Fibroblast of lung (primary cell): ENCODE measurements around the gene ATP6V0B. TPM values are rescaled to one million over a fixed set of nuclear protein-coding genes. Genes with fewer than 3 reads are reported as not detected.

Experiments used
- DNase-seq, 2 donors: peaks; one replicate each; pipeline versions ENCODE4 v3.0.0 to v3.0.0-alpha.2; 2010; ENCODE audit warnings: low read depth in 2 of 2
- H2AFZ ChIP-seq: 2 replicates; pipeline ENCODE4 v1.5.1; 2012; ENCODE audit warnings: low read length, control low read depth, inconsistent platforms
- H3K27ac ChIP-seq: 2 replicates; pipeline ENCODE4 v1.5.1; 2011; ENCODE audit warnings: low read length, control low read depth; ENCODE audit not compliant: insufficient read depth
- H3K27me3 ChIP-seq: 2 replicates; pipeline ENCODE4 v1.5.1; 2011; ENCODE audit warnings: mild to moderate bottlenecking, low read length; ENCODE audit not compliant: control insufficient read depth, insufficient read depth
- H3K36me3 ChIP-seq: 2 replicates; pipeline ENCODE4 v1.5.1; 2011; ENCODE audit warnings: low read length; ENCODE audit not compliant: control insufficient read depth, insufficient read depth
- H3K4me1 ChIP-seq: 2 replicates; pipeline ENCODE4 v1.5.1; 2011; ENCODE audit warnings: low read length; ENCODE audit not compliant: control insufficient read depth, insufficient read depth; ENCODE audit errors: extremely low read depth
- H3K4me2 ChIP-seq: 2 replicates; pipeline ENCODE4 v1.5.1; 2011; ENCODE audit warnings: low read length, control low read depth; ENCODE audit not compliant: insufficient read depth; ENCODE audit errors: extremely low read depth
- H3K4me3 ChIP-seq, 4 experiments: fragments of 200-600 bp in 1 of 4; sonication (generic) in 1 of 4; replicated peaks in 1 of 4; 2 replicates each; pipeline ENCODE4 v1.5.1; 2011 to 2016; ENCODE audit warnings: low read length in 4 of 4, low read depth in 3 of 4, mild to moderate bottlenecking in 3 of 4, control low read depth in 2 of 4, inconsistent platforms in 1 of 4, mixed read lengths in 1 of 4; ENCODE audit not compliant: insufficient read depth in 1 of 4; ENCODE audit errors: control extremely low read depth in 1 of 4
- H3K79me2 ChIP-seq: 2 replicates; pipeline ENCODE4 v1.5.1; 2012; ENCODE audit warnings: mild to moderate bottlenecking, low read length, inconsistent platforms; ENCODE audit not compliant: control insufficient read depth, insufficient read depth
- H3K9ac ChIP-seq: 2 replicates; pipeline ENCODE4 v1.5.1; 2011; ENCODE audit warnings: mild to moderate bottlenecking, low read length, control low read depth; ENCODE audit not compliant: insufficient read depth
- H3K9me3 ChIP-seq: 2 replicates; pipeline ENCODE4 v1.5.1; 2012; ENCODE audit warnings: low read depth, low read length; ENCODE audit not compliant: control insufficient read depth, insufficient read depth
- H4K20me1 ChIP-seq: 2 replicates; pipeline ENCODE4 v1.5.1; 2011; ENCODE audit warnings: low read length; ENCODE audit not compliant: control insufficient read depth, insufficient read depth; ENCODE audit errors: extremely low read depth
- EZH2 ChIP-seq: IDR thresholded peaks from 2 replicates; pipeline ENCODE4 v1.5.1; 2012; ENCODE audit warnings: low read length, control low read depth, mild to moderate bottlenecking; ENCODE audit errors: missing control alignments
- polyA plus RNA-seq, 2 donors: library from polyadenylated mRNA; depleted of rRNA in 1 of 2; stranded (reverse) in 1 of 2; unstranded in 1 of 2; fragments of >200 nt; gene quantifications; 2 replicates each; pipeline ENCODE4 v1.2.1, GENCODE V29; 2011 to 2012; ENCODE audit warnings: missing spikeins in 1 of 2
- total RNA-seq: library from RNA; depleted of rRNA; stranded (reverse); fragments of >200 nt; gene quantifications from 2 replicates; pipeline ENCODE4 v1.2.1, GENCODE V29; 2014
- TF ChIP-seq, protein P1 (sequence below), 2 donors: IDR thresholded peaks in 1 of 2; conservative IDR thresholded peaks in 1 of 2; 1 replicate in 1 of 2; 2 replicates in 1 of 2; pipeline ENCODE4 v1.5.1; 2011 to 2012; ENCODE audit warnings: low read length in 2 of 2, control low read depth in 1 of 2, inconsistent platforms in 1 of 2, low read depth in 1 of 2, mild to moderate bottlenecking in 1 of 2

Gene ATP6V0B
- total and polyA plus RNA-seq, 2 donors (not counting 1 experiment from before 2014, with no cell fraction given) = 83.5 to 121 TPM

DNA sequence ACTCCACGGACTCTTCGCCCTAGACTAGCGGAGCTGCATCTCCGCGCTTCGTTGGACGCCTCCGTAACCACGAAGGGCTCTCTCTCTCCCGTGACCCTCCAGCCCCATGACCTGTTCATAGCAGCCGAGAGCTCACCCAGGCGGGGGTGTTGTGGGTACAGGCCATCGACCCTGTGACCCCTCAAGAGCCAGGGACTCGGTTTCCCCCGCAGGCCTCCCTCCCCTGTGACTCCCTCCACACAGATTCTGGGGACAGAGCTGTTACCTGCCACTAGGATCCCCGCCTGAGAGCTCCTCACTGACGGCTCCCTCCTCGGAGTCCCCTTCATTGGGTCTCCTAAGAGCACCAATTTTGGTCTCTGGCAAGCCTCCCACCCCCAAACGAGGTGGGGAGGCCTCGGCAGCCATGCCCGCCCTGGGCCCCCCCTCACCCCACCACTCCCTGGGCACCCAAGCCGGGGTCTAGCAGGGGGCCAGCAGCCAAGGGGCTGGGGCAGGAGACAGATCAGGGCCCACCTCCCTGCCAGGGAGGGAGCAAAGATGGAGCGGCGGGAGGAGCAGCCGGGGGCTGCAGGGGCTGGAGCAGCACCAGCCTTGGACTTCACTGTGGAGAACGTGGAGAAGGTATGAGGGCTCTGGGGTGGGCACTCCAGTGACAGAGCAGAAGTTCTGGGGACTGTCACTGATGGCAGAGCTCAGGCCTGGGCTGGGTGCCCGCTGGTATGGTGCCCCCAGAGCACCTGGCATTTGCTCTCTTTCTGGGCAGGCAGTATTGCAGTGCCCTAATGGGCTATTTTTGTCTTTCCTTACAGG lies 27.5 kb upstream of the ATP6V0B start:
- Histone ChIP-seq H4K20me1 (no peaks in the 10 kb centered on the region), H3K27ac (peak overlapping the region; percentile 98), H3K9me3 (no peaks in the 10 kb centered on the region), H3K27me3 (no peaks in the 10 kb centered on the region), H3K4me2 (peak overlapping the region; percentile 95), H3K36me3 (peaks cover 2% of the 10 kb centered on the region), H2AFZ (peak overlapping the region; percentile 85), H3K79me2 (peaks cover 17% of the 10 kb centered on the region), H3K9ac (peak overlapping the region; percentile 99), H3K4me1 (peaks cover 3% of the 10 kb centered on the region), H3K4me3 (peak overlapping the region; percentile 56 to 96 (median 79))
- no peak for TF ChIP-seq EZH2
- DNase-seq = no peak

DNA sequence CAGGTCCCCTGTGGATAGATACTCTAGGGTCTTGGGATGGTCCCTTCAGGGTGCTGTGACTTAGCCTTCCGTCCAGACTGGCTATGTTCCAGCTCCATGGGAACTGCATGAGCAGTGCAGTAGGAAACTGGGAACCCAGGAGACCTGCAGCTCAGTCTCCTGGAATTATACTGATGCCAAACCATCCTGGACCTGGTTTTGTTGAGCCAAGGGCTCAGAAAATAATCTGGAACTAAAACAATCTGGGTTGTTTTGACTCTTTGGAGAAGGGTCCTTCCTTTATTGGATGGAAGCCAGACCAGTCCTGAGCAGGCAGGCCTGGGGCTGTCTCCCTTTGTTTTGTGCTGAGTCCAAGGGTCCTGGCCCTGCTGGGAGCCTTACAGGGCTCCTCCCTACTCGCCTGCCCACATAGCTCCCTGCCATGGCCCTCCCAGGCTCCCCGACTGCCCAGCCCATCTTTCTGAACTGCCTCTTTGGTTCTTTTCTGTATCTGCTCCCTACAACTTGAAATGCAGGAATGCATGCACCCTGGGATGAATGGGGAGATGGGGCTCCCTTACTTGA lies 26.8 kb upstream of the ATP6V0B start:
- no peak for DNase-seq
- peak overlapping the region; percentile 95 for H3K4me2 ChIP-seq
- peaks cover 2% of the 10 kb centered on the region for H3K36me3 ChIP-seq
- H4K20me1 ChIP-seq = no peaks in the 10 kb centered on the region
- H3K9ac ChIP-seq = peak overlapping the region; percentile 99
- H2AFZ ChIP-seq = no peak overlapping the region
- no peaks in the 10 kb centered on the region for H3K27me3 ChIP-seq
- H3K27ac ChIP-seq = no peak overlapping the region
- TF ChIP-seq, protein P1, sequence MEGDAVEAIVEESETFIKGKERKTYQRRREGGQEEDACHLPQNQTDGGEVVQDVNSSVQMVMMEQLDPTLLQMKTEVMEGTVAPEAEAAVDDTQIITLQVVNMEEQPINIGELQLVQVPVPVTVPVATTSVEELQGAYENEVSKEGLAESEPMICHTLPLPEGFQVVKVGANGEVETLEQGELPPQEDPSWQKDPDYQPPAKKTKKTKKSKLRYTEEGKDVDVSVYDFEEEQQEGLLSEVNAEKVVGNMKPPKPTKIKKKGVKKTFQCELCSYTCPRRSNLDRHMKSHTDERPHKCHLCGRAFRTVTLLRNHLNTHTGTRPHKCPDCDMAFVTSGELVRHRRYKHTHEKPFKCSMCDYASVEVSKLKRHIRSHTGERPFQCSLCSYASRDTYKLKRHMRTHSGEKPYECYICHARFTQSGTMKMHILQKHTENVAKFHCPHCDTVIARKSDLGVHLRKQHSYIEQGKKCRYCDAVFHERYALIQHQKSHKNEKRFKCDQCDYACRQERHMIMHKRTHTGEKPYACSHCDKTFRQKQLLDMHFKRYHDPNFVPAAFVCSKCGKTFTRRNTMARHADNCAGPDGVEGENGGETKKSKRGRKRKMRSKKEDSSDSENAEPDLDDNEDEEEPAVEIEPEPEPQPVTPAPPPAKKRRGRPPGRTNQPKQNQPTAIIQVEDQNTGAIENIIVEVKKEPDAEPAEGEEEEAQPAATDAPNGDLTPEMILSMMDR (conservative IDR thresholded peaks at IDR 0.05 in 1 of 2, IDR thresholded peaks at IDR 0.05 in 1 of 2; ENCODE audit: low read depth in 1 of 2, low read length in 2 of 2) = no peak
- no peak for TF ChIP-seq EZH2
- H3K79me2 ChIP-seq = peaks cover 18% of the 10 kb centered on the region
- no peaks in the 10 kb centered on the region for H3K9me3 ChIP-seq
- H3K4me1 ChIP-seq = peaks cover 3% of the 10 kb centered on the region
- H3K4me3 ChIP-seq = peak overlapping the region; percentile 56 to 96 (median 79)

DNA sequence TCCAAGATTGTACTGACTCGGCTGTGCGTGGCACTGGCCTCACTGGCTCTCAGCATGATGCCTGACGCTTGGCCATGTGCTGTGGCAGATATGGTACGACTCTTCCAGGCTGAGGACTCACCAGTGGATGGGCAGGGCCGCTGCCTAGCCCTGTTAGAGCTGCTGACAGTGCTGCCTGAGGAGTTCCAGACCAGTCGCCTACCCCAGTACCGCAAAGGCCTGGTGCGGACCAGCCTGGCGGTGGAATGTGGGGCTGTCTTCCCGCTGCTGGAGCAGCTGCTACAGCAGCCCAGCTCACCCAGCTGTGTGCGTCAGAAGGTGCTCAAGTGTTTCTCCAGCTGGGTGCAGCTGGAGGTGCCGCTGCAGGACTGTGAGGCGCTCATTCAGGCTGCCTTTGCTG lies 25.1 kb upstream of the ATP6V0B start:
- Histone ChIP-seq H3K4me1 (peaks cover 3% of the 10 kb centered on the region), H3K4me3 (no peak overlapping the region), H3K27ac (no peak overlapping the region), H3K36me3 (peaks cover 2% of the 10 kb centered on the region), H4K20me1 (no peaks in the 10 kb centered on the region), H2AFZ (no peak overlapping the region), H3K9me3 (no peaks in the 10 kb centered on the region), H3K79me2 (peaks cover 19% of the 10 kb centered on the region), H3K4me2 (no peak overlapping the region), H3K27me3 (no peaks in the 10 kb centered on the region), H3K9ac (no peak overlapping the region)
- DNase-seq = no peak
- no peak for TF ChIP-seq EZH2
- TF ChIP-seq, protein P1 (conservative IDR thresholded peaks at IDR 0.05 in 1 of 2, IDR thresholded peaks at IDR 0.05 in 1 of 2; ENCODE audit: low read depth in 1 of 2, low read length in 2 of 2) = no peak
